ENCODE data around the gene ATF5.

GRCh38 chr19:49957262-49957915 is 28.4 kb downstream of the ATF5 start:
- TF ChIP-seq CTCF (IDR thresholded peaks at IDR 0.05) (no peak), POLR2A (IDR thresholded peaks at IDR 0.05) (no peak)
